Activated CD4-positive, CD25-positive, alpha-beta regulatory T cell treated with anti-CD3 and anti-CD28 coated beads, Interleukin-2, amount 50 U/mL, for 16 hours (primary cell): ENCODE data around the gene TEX44.

ENCODE experiments used
- DNase-seq: peaks from one replicate; pipeline ENCODE4 v3.0.0-alpha.2; 2020; ENCODE audit warnings: low read depth, low spot score

TEX44 gene

DNA sequence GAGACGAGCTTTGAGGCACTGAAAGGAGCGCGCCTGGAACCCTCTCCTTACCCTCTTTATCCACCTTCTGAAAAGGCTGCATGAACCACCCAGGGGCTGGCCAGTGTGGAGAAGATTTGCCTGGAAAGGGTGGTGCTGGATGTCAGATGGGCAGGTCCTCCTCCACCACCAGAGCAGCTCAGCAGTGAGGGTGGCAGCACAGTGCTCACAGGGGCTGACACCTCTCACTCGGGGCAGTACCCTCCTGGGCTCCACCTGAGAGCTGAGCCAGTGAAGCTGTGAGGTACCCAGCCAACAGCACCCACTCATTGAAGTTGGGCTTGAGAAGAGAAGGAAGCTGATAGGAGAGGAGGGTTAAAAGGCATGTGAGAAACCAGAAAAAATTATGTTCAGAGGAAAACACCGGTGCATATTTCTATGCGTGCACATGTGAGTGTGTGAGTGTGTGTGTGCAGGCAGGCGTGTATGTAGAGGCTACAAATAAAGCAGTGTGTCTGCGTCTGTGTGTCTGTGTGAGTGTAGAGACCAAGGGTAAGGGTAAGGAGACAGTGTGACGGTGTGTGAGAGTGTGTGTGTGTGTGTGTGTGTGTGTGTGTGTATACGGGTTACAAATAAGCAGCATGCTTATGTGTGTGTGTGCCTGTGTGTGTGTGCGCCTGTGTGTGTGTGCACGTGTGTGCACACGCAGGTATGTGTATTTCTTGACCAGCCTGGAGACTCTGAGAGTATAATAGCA, 40.7 kb downstream of the TEX44 start:
- DNase-seq = no peak

- no peak for DNase-seq
Observed at GRCh38 chr2:231634412-231634811, 41.7 kb downstream of the TEX44 start.

- DNase-seq = no peak
Observed at GRCh38 chr2:231634951-231635875, 42.5 kb downstream of the TEX44 start.

DNA sequence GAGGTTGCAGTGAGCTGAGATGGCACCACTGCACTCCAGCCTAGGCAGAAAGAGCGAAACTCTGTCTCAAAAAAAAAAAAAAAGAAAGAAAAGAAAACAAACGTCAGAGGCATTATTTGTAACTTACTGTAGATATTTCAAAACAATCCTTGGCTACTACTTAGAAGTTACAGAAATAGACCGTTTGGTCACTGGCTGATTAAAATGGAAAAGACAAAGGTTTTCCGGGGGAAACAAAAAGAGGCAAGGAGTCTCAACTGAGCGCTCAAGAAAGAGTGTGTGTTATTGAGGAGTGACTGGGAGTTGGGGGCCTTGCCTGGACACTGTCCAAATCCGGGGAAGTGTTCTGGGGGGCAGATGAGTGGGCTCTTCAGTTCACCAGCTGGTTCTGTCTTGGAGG, 47.6 kb downstream of the TEX44 start:
- DNase-seq = no peak

- no peak for DNase-seq
Observed at GRCh38 chr2:231640641-231641111, 48.0 kb downstream of the TEX44 start.

- peak; percentile 13 for DNase-seq
Observed at GRCh38 chr2:231642631-231643494, 50.2 kb downstream of the TEX44 start.

DNA sequence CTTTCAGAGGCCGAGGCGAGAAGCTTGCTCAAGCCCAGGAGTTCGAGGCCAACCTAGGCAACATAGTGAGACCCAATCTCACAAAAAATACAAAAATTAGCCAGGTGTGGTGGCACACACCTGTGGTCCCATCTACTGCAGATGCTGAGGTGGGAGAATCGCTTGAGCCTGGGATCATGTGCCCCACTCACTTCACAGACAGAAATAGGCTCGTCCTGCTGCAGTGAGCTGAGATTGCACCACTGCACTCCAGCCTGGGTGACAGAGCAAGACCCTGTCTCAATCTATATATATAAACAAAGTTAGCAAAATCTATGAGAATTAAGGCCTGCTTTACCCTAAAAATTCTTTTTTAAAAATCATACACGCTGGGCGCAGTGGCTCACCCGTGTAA, 50.8 kb downstream of the TEX44 start:
- DNase-seq = no peak
